PFSK-1 (cell line): Measurements from ENCODE around the gene OTC.

Source experiments
- FOXP2 ChIP-seq: optimal IDR thresholded peaks from 2 replicates; pipeline ENCODE3; 2011; ENCODE audit warnings: borderline replicate concordance, control low read depth, inconsistent platforms; ENCODE audit not compliant: insufficient read depth; ENCODE audit errors: extremely low read length, extremely low read depth
- POLR2AphosphoS5 ChIP-seq: IDR thresholded peaks from 2 replicates; pipeline ENCODE4 v1.6.1; 2012; ENCODE audit warnings: low read depth, mild to moderate bottlenecking, control low read depth, low read length, moderate library complexity
- SIN3A ChIP-seq: IDR thresholded peaks from 2 replicates; pipeline ENCODE4 v1.6.1; 2012; ENCODE audit warnings: mild to moderate bottlenecking, low read length, moderate library complexity, borderline replicate concordance; ENCODE audit not compliant: insufficient read depth
- TAF1 ChIP-seq: IDR thresholded peaks from 2 replicates; pipeline ENCODE4 v1.6.1; 2012; ENCODE audit warnings: low read length, control low read depth, borderline replicate concordance; ENCODE audit not compliant: insufficient read depth
- TF ChIP-seq, protein P1 (sequence below), 2 experiments: IDR thresholded peaks; 2 replicates each; pipeline versions ENCODE4 v1.6.1 to v1.8.0; 2011 to 2012; ENCODE audit warnings: low read depth in 2 of 2, low read length in 2 of 2, control low read depth in 1 of 2, inconsistent platforms in 1 of 2, mild to moderate bottlenecking in 1 of 2, moderate library complexity in 1 of 2; ENCODE audit not compliant: insufficient read depth in 1 of 2

The OTC gene

GRCh38 chrX:38313190-38313589 is 39.2 kb upstream of the OTC start:
- TF ChIP-seq TAF1 (no peak), FOXP2 (no peak), SIN3A (no peak), POLR2AphosphoS5 (no peak)
- TF ChIP-seq, protein P1, sequence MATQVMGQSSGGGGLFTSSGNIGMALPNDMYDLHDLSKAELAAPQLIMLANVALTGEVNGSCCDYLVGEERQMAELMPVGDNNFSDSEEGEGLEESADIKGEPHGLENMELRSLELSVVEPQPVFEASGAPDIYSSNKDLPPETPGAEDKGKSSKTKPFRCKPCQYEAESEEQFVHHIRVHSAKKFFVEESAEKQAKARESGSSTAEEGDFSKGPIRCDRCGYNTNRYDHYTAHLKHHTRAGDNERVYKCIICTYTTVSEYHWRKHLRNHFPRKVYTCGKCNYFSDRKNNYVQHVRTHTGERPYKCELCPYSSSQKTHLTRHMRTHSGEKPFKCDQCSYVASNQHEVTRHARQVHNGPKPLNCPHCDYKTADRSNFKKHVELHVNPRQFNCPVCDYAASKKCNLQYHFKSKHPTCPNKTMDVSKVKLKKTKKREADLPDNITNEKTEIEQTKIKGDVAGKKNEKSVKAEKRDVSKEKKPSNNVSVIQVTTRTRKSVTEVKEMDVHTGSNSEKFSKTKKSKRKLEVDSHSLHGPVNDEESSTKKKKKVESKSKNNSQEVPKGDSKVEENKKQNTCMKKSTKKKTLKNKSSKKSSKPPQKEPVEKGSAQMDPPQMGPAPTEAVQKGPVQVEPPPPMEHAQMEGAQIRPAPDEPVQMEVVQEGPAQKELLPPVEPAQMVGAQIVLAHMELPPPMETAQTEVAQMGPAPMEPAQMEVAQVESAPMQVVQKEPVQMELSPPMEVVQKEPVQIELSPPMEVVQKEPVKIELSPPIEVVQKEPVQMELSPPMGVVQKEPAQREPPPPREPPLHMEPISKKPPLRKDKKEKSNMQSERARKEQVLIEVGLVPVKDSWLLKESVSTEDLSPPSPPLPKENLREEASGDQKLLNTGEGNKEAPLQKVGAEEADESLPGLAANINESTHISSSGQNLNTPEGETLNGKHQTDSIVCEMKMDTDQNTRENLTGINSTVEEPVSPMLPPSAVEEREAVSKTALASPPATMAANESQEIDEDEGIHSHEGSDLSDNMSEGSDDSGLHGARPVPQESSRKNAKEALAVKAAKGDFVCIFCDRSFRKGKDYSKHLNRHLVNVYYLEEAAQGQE (IDR thresholded peaks at IDR 0.05; ENCODE audit: insufficient read depth in 1 of 2, low read depth in 2 of 2, low read length in 2 of 2): no peak

DNA sequence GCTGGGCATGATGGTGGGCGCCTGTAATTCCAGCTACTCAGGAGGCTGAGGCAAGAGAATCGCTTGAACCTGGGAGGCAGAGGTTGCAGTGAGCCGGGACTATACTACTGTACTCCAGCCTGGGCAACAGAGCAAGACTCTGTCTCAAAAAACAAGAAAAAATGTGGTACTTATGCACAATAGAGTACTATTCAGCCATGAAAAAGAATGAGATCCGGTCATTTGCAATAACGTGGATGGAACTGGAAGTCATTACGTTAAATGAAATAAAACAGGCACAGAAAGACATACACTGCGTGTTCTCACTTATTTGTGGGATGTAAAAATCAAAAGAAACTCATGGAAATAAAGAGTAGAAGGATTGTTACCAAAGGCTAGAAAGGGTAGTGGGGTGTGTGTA is 37.2 kb upstream of the OTC start:
- TF ChIP-seq TAF1: no peak
- no peak for TF ChIP-seq POLR2AphosphoS5
- TF ChIP-seq FOXP2: no peak
- TF ChIP-seq SIN3A: no peak
- TF ChIP-seq, protein P1 (IDR thresholded peaks at IDR 0.05; ENCODE audit: insufficient read depth in 1 of 2, low read depth in 2 of 2, low read length in 2 of 2): no peak

- TF ChIP-seq FOXP2: no peak
- no peak for TF ChIP-seq POLR2AphosphoS5
- TF ChIP-seq, protein P1 (IDR thresholded peaks at IDR 0.05; ENCODE audit: insufficient read depth in 1 of 2, low read depth in 2 of 2, low read length in 2 of 2): no peak
- no peak for TF ChIP-seq TAF1
- TF ChIP-seq SIN3A: no peak
Observed at GRCh38 chrX:38318196-38318595, 34.2 kb upstream of the OTC start.

DNA sequence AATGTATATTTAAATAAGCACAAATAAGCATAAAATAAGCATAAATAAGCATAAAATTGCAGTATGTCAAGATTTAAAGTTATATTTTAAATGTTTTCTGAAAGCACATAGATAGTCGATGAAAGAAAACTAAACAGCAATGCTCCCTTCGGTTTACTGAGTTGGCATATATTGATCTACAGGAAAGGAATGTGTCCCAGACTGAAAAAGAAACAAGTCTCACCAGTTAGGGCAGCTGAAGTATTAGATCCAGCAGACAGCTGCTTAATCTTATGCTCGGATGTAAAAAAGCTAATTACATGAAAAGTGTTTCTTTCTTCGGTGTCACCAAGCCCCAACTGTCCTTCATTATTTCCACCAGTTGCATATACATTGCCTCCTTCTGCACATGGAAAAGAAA is 33.8 kb upstream of the OTC start:
- TF ChIP-seq SIN3A (no peak), TAF1 (no peak), POLR2AphosphoS5 (no peak), FOXP2 (no peak)
- TF ChIP-seq, protein P1 (IDR thresholded peaks at IDR 0.05; ENCODE audit: insufficient read depth in 1 of 2, low read depth in 2 of 2, low read length in 2 of 2): no peak

GRCh38 chrX:38320819-38321218 is 31.6 kb upstream of the OTC start:
- no peak for TF ChIP-seq POLR2AphosphoS5
- no peak for TF ChIP-seq FOXP2
- no peak for TF ChIP-seq TAF1
- TF ChIP-seq SIN3A: no peak
- TF ChIP-seq, protein P1 (IDR thresholded peaks at IDR 0.05; ENCODE audit: insufficient read depth in 1 of 2, low read depth in 2 of 2, low read length in 2 of 2): no peak
